AG04450 (cell line): Measurements from ENCODE around the gene TBCEL. TPM values are rescaled to one million over a fixed set of nuclear protein-coding genes. Genes with fewer than 3 reads are reported as not detected.

Experiments
- CTCF ChIA-PET: fragments of 300-600, 350-600 bp; formaldehyde crosslinking; extraction: SDS; loops from one replicate; lab custom pipeline; 2022; ENCODE audit warnings: antibody characterized with exemption, inconsistent platforms; lab: Charles Lee
- POLR2A ChIA-PET: fragments of 350-600 bp; formaldehyde crosslinking; extraction: SDS; loops from one replicate; lab custom pipeline; 2021; ENCODE audit warnings: antibody characterized with exemption, inconsistent platforms; lab: Yijun Ruan, JAX
- DNase-seq: peaks from one replicate; pipeline ENCODE4 v3.0.0-alpha.2; 2011; ENCODE audit warnings: low read depth, low spot score
- H3K27ac ChIP-seq: one replicate; pipeline ENCODE4 v1.5.1; 2012; ENCODE audit warnings: low read depth, low read length, control low read depth
- H3K27me3 ChIP-seq: one replicate; pipeline ENCODE4 v1.6.0; 2012; ENCODE audit warnings: low read length; ENCODE audit not compliant: control insufficient read depth, insufficient read depth
- H3K4me3 ChIP-seq: 2 replicates; pipeline ENCODE4 v1.5.1; 2011; ENCODE audit warnings: mild to moderate bottlenecking, low read depth, low read length, control low read depth
- H3K9me3 ChIP-seq: 2 replicates; pipeline ENCODE4 v1.5.1; 2012; ENCODE audit warnings: low read length; ENCODE audit not compliant: control insufficient read depth, insufficient read depth
- CTCF ChIP-seq: IDR thresholded peaks from 2 replicates; pipeline ENCODE4 v1.5.1; 2011; ENCODE audit warnings: low read depth, low read length, control low read depth, inconsistent platforms
- polyA plus RNA-seq: library from polyadenylated mRNA; depleted of rRNA; stranded (reverse); fragments of >200 nt; gene quantifications from 2 replicates; pipeline ENCODE4 v1.2.3, GENCODE V29; 2011

TBCEL gene
- polyA plus RNA-seq, 1 experiment = 19.3 TPM

- Histone ChIP-seq H3K4me3 (no peak overlapping the region), H3K9me3 (no peaks in the 10 kb centered on the region; the same call in 1 of the 2 replicates), H3K27me3 (no peaks in the 10 kb centered on the region), H3K27ac (no peak overlapping the region)
- POLR2A ChIA-PET = no interaction called here
- TF ChIP-seq CTCF = no peak
- CTCF ChIA-PET = no interaction called here
- no peak for DNase-seq
Observed at GRCh38 chr11:121131656-121132055, 107.8 kb downstream of the TBCEL start.

GRCh38 chr11:121132211-121132976 lies 108.5 kb downstream of the TBCEL start:
- ChIA-PET CTCF (no interaction called here), POLR2A (no interaction called here)
- H3K9me3 ChIP-seq = no peaks in the 10 kb centered on the region; the same call in 1 of the 2 replicates
- TF ChIP-seq CTCF = no peak
- no peaks in the 10 kb centered on the region for H3K27me3 ChIP-seq
- no peak overlapping the region for H3K27ac ChIP-seq
- no peak overlapping the region for H3K4me3 ChIP-seq
- DNase-seq = no peak

GRCh38 chr11:121134741-121135312 lies 110.9 kb downstream of the TBCEL start:
- POLR2A ChIA-PET = no interaction called here
- Histone ChIP-seq H3K9me3 (no peaks in the 10 kb centered on the region; the same call in 1 of the 2 replicates), H3K27ac (no peak overlapping the region), H3K4me3 (no peak overlapping the region), H3K27me3 (no peaks in the 10 kb centered on the region)
- TF ChIP-seq CTCF = no peak
- CTCF ChIA-PET = no interaction called here
- DNase-seq = no peak

- Histone ChIP-seq H3K27ac (no peak overlapping the region), H3K4me3 (no peak overlapping the region), H3K9me3 (no peaks in the 10 kb centered on the region), H3K27me3 (peaks cover 5% of the 10 kb centered on the region)
- ChIA-PET POLR2A (no interaction called here), CTCF (no interaction called here)
- no peak for TF ChIP-seq CTCF
- no peak for DNase-seq
Observed at GRCh38 chr11:121137005-121137404, 113.1 kb downstream of the TBCEL start.

GRCh38 chr11:121138259-121138658 lies 114.4 kb downstream of the TBCEL start:
- ChIA-PET POLR2A (no interaction called here), CTCF (no interaction called here)

More at GRCh38 chr11:121138259-121138658, 114.4 kb downstream of the TBCEL start:
- DNase-seq = no peak
- no peak overlapping the region for H3K4me3 ChIP-seq
- H3K27me3 ChIP-seq = peaks cover 9% of the 10 kb centered on the region
- H3K9me3 ChIP-seq = no peaks in the 10 kb centered on the region
- TF ChIP-seq CTCF = no peak
- no peak overlapping the region for H3K27ac ChIP-seq
